HG03354 (cell line): ENCODE measurements around the gene SRSF1.

Source experiments
- ATAC-seq: cut with Tn5 transposase; IDR thresholded peaks from one replicate; pipeline ENCODE4 v1.9.1; 2021; ENCODE audit warnings: mild to moderate bottlenecking; ENCODE audit not compliant: unreplicated experiment, poor library complexity, severe bottlenecking

Gene SRSF1

GRCh38 chr17:58019521-58019920 lies 12.5 kb upstream of the SRSF1 start:
- ATAC-seq = no peak

GRCh38 chr17:58019039-58019438 lies 12.0 kb upstream of the SRSF1 start:
- ATAC-seq = no peak

- ATAC-seq = no peak
These were observed 3.2 kb upstream of the SRSF1 start for GRCh38 chr17:58010067-58010799.

GRCh38 chr17:58007781-58008706 lies 998 bp upstream of the SRSF1 start:
- peak; percentile 36 for ATAC-seq

GRCh38 chr17:58006560-58006923 lies 504 bp downstream of the SRSF1 start:
- no peak for ATAC-seq

GRCh38 chr17:58005728-58006559 lies 1.1 kb downstream of the SRSF1 start:
- no peak for ATAC-seq

- ATAC-seq = no peak
These were observed 1.9 kb downstream of the SRSF1 start for GRCh38 chr17:58005031-58005727.

- no peak for ATAC-seq
These were observed 3.0 kb downstream of the SRSF1 start for GRCh38 chr17:58004060-58004459.

- no peak for ATAC-seq
These were observed 4.1 kb downstream of the SRSF1 start for GRCh38 chr17:58002973-58003372.

GRCh38 chr17:58002154-58002948 lies 4.7 kb downstream of the SRSF1 start:
- no peak for ATAC-seq

- ATAC-seq = no peak
These were observed 5.5 kb downstream of the SRSF1 start for GRCh38 chr17:58001461-58002124.

GRCh38 chr17:57999496-58000017 lies 7.5 kb downstream of the SRSF1 start:
- ATAC-seq = no peak

GRCh38 chr17:57999010-57999495 lies 8.0 kb downstream of the SRSF1 start:
- ATAC-seq = no peak

GRCh38 chr17:57997085-57997809 lies 9.8 kb downstream of the SRSF1 start:
- no peak for ATAC-seq

- peak; percentile 76 for ATAC-seq
These were observed 11.7 kb downstream of the SRSF1 start for GRCh38 chr17:57995076-57995956.

- no peak for ATAC-seq
These were observed 12.6 kb downstream of the SRSF1 start for GRCh38 chr17:57994436-57994835.
